K562 (cell line): ENCODE results near the gene CNPY2. TPM values are rescaled to one million over a fixed set of nuclear protein-coding genes. Genes with fewer than 3 reads are reported as not detected.
A peak's percentile ranks its signal among the peaks of the same experiment; 100 is the strongest.

Experiments
- ARID1B ChIP-seq: fragments of 450-650 bp; IDR thresholded peaks from 2 replicates; pipeline ENCODE4 v1.6.1; 2016; ENCODE audit warnings: antibody characterized with exemption, mild to moderate bottlenecking, inconsistent platforms
- ARNT ChIP-seq, 2 experiments: fragments of 450-650 bp; IDR thresholded peaks; 2 replicates each; pipeline ENCODE4 v1.6.1; 2016; ENCODE audit warnings: mild to moderate bottlenecking in 1 of 2
- BMI1 ChIP-seq: fragments of 150-350 bp; IDR thresholded peaks from 2 replicates; pipeline ENCODE4 v1.6.1; 2014; ENCODE audit warnings: low read length
- CREB1 ChIP-seq, 2 experiments: sonication (generic) in 1 of 2; formaldehyde crosslinking in 1 of 2; IDR thresholded peaks; 2 replicates each; pipeline versions ENCODE4 v1.6.1 to v1.8.0; 2012 to 2022; ENCODE audit warnings: inconsistent platforms in 1 of 2, mild to moderate bottlenecking in 1 of 2, missing genetic modification reagents in 1 of 2, moderate library complexity in 1 of 2
- CSDE1 ChIP-seq, 2 experiments: fragments of 450-650 bp; IDR thresholded peaks; 2 replicates each; pipeline ENCODE4 v1.6.1; 2016; ENCODE audit warnings: mild to moderate bottlenecking in 1 of 2
- CTCF ChIP-seq, 3 experiments: IDR thresholded peaks in 2 of 3; conservative IDR thresholded peaks in 1 of 3; 2 replicates each; pipeline ENCODE4 v1.5.1; 2011 to 2012; ENCODE audit warnings: low read length in 3 of 3, mild to moderate bottlenecking in 3 of 3, control low read depth in 2 of 3, improper control_type of control experiment in 1 of 3, inconsistent platforms in 1 of 3, low read depth in 1 of 3, mixed read lengths in 1 of 3, moderate library complexity in 1 of 3; ENCODE audit not compliant: insufficient read depth in 2 of 3
- FOXK2 ChIP-seq, 2 experiments: fragments of 450-650 bp; IDR thresholded peaks in 1 of 2; conservative IDR thresholded peaks in 1 of 2; 2 replicates each; pipeline ENCODE4 v1.6.1; 2016; ENCODE audit warnings: low read depth in 2 of 2, mild to moderate bottlenecking in 1 of 2
- MXD1 ChIP-seq: fragments of 250-450 bp; sonication (Bioruptor Pico); IDR thresholded peaks from 2 replicates; pipeline ENCODE4 v1.8.0; 2021; ENCODE audit warnings: borderline replicate concordance, mild to moderate bottlenecking, moderate library complexity; ENCODE audit not compliant: poor library complexity, severe bottlenecking
- MYNN ChIP-seq, 2 experiments: sonication (generic); formaldehyde crosslinking in 1 of 2; IDR thresholded peaks; 2 replicates each; pipeline versions ENCODE4 v1.5.0 to v1.6.1; 2016 to 2020; ENCODE audit warnings: antibody characterized with exemption in 1 of 2, missing genetic modification reagents in 1 of 2
- NFE2L1 ChIP-seq: fragments of 450-650 bp; IDR thresholded peaks from 2 replicates; pipeline ENCODE4 v1.6.1; 2016; ENCODE audit warnings: missing genetic modification characterization, low read depth, mild to moderate bottlenecking, missing compliant biosample characterization, moderate library complexity, borderline replicate concordance
- POLR2B ChIP-seq: fragments of 450-650 bp; IDR thresholded peaks from 2 replicates; pipeline ENCODE4 v1.6.1; 2018; ENCODE audit warnings: low read depth; ENCODE audit not compliant: partially characterized antibody
- RBM39 ChIP-seq: fragments of 200-400 bp; formaldehyde crosslinking; optimal IDR thresholded peaks from 2 replicates; pipeline ENCODE3; 2018; ENCODE audit warnings: low read depth, low read length
- SUPT5H ChIP-seq: fragments of 450-650 bp; IDR thresholded peaks from 2 replicates; pipeline ENCODE4 v1.6.1; 2016
- TSC22D4 ChIP-seq: fragments of 450-650 bp; IDR thresholded peaks from 2 replicates; pipeline ENCODE4 v1.6.1; 2016; ENCODE audit warnings: missing genetic modification characterization, missing biosample characterization, control low read depth
- TSHZ1 ChIP-seq: fragments of 250-450 bp; sonication (Bioruptor Pico); IDR thresholded peaks from 2 replicates; pipeline ENCODE4 v1.4.0; 2020; ENCODE audit warnings: mild to moderate bottlenecking, moderate library complexity
- ZKSCAN8 ChIP-seq: fragments of 200-800 bp; sonication (Bioruptor generic); IDR thresholded peaks from 2 replicates; pipeline ENCODE4 v1.6.1; 2016; ENCODE audit warnings: missing genetic modification characterization, missing compliant biosample characterization
- ZNF280A ChIP-seq: fragments of 450-650 bp; IDR thresholded peaks from 2 replicates; pipeline ENCODE4 v1.6.1; 2018; ENCODE audit warnings: mild to moderate bottlenecking, low read depth; ENCODE audit not compliant: partially characterized antibody
- polyA plus RNA-seq, 8 experiments: library from polyadenylated mRNA; depleted of rRNA in 4 of 8; stranded (reverse) in 5 of 8; unstranded in 3 of 8; fragments of >200 nt; fragmentation: Nextera tagmentation in 2 of 8; fragmentation: Illumina TruSeq in 1 of 8; extraction: Ambion mirVana in 2 of 8; extraction: Trizol in 1 of 8; gene quantifications; 2 replicates each; pipeline versions ENCODE4 v1.2.1 to v1.2.3, GENCODE V29; 2011 to 2014; ENCODE audit warnings: inconsistent platforms in 1 of 8, missing spikeins in 1 of 8
- total RNA-seq, 7 experiments: library from RNA; depleted of rRNA in 6 of 7; stranded (reverse); fragments of >200 nt in 6 of 7; fragmentation: Illumina TruSeq in 2 of 7; extraction: Trizol in 2 of 7; gene quantifications; 2 replicates each; pipeline versions ENCODE4 v1.2.1 to v1.2.3, GENCODE V29; 2011 to 2021; ENCODE audit warnings: low replicate concordance in 1 of 7
- TF ChIP-seq, protein P1 (sequence below): sonication (generic); IDR thresholded peaks from 2 replicates; pipeline ENCODE4 v1.6.1; 2016

The CNPY2 gene
- total and polyA plus RNA-seq, 9 of the 15 experiments (the other 6 are each of a cell fraction or from before 2014, with no cell fraction given), result 33.8 to 190 (median 138) TPM

- TF ChIP-seq ZNF280A, result no peak
- no peak for TF ChIP-seq NFE2L1 (tag)
- peak; percentile 85 for TF ChIP-seq SUPT5H
- TF ChIP-seq ARID1B, result peak; percentile 26; the same call in 1 of the 2 replicates
- TF ChIP-seq POLR2B, result peak; percentile 65
- no peak for TF ChIP-seq ARNT (IDR thresholded peaks at IDR 0.05)
- no peak for TF ChIP-seq MXD1 (CRISPR knock-in tag)
- peak; percentile 9 for TF ChIP-seq RBM39
- TF ChIP-seq, protein P1, sequence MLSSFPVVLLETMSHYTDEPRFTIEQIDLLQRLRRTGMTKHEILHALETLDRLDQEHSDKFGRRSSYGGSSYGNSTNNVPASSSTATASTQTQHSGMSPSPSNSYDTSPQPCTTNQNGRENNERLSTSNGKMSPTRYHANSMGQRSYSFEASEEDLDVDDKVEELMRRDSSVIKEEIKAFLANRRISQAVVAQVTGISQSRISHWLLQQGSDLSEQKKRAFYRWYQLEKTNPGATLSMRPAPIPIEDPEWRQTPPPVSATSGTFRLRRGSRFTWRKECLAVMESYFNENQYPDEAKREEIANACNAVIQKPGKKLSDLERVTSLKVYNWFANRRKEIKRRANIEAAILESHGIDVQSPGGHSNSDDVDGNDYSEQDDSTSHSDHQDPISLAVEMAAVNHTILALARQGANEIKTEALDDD, result peak; percentile 63; the same call in 1 of the 2 replicates
- no peak for TF ChIP-seq TSC22D4 (tag)
- TF ChIP-seq CSDE1 (IDR thresholded peaks at IDR 0.05), result no peak
- 0 out of 2 replicates have a peak, but pooled peaks have one; percentile 3 for TF ChIP-seq MYNN (IDR thresholded peaks at IDR 0.05)
- no peak for TF ChIP-seq MYNN (CRISPR knock-in tag; IDR thresholded peaks at IDR 0.05)
- no peak for TF ChIP-seq BMI1
- no peak; a peak in 1 of 4 replicates for TF ChIP-seq FOXK2 (conservative IDR thresholded peaks at IDR 0.05 in 1 of 2, IDR thresholded peaks at IDR 0.05 in 1 of 2; ENCODE audit: low read depth in 2 of 2)
- peak; percentile 69 to 76 (median 75) for TF ChIP-seq CTCF (IDR thresholded peaks at IDR 0.05 in 2 of 3, conservative IDR thresholded peaks at IDR 0.05 in 1 of 3; ENCODE audit: insufficient read depth in 2 of 3, low read depth in 1 of 3, low read length in 3 of 3)
- no peak for TF ChIP-seq TSHZ1 (CRISPR knock-in tag)
- TF ChIP-seq CREB1 (IDR thresholded peaks at IDR 0.05), result no peak; the same call in 1 of the 2 replicates
- peak; percentile 77 for TF ChIP-seq CREB1 (CRISPR knock-in tag; IDR thresholded peaks at IDR 0.05)
- TF ChIP-seq ZKSCAN8 (CRISPR knock-in tag), result no peak
Observed at GRCh38 chr12:56315622-56316473, at the start of gene CNPY2 (continued).
